ENCODE results near the gene LCLAT1. TPM values are rescaled to one million over a fixed set of nuclear protein-coding genes. Genes with fewer than 3 reads are reported as not detected.

Gene LCLAT1
- total RNA-seq = 7.0 and 19.1 TPM in 2 replicates

DNA sequence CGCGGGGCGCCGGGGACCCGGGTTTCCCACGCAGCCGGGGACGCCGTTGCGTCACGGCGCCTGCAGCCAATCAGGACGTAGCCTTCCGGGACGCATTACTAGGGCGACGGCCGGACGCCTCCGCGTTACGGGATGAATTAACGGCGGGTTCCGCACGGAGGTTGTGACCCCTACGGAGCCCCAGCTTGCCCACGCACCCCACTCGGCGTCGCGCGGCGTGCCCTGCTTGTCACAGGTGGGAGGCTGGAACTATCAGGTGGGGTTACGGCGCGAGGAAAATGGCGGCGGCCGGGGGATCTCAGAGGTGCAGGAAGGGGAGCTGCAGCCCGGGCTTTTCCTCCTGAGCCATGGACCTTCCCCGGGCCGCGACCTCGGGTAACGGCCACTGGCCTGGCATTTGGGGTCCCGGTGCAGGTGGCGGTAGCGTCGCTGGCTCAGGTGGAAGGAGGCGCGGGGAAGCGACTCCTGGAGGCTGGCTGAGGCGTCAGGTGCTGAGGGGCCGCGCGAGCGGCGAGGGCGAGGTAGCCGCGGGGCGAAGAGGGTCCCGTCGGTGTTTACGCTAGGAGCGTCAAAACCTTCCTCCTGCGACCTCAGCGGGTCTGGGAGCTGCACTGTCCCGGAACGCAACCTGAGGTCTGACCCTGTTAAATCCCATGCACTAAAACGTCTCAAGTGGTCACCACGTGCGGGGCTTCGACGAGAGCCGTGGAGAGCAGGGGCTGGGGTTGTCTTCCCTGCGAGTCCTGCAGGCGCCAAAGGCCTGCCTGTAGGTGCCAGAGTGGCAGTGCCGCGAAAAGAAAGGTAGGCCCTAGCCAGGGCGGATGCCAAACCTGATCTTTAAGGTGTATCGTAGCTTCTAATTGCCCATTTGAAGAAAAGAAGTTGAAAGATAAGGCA lies at the start of gene LCLAT1:
LCLAT1 (plus strand) TSS at position 98 of the 897 bp plus-strand sequence. CDS start 78,345 bp downstream, outside the sequence.

Other genes with a start within 250 kb of the LCLAT1 start
- gene LBH, start 215.7 kb upstream of the LCLAT1 start, total RNA-seq = 29.1 and 35.0 TPM in 2 replicates

All from cardiac atrium fibroblast (primary cell).